ENCODE results near the gene RC3H2. TPM values are rescaled to one million over a fixed set of nuclear protein-coding genes. Genes with fewer than 3 reads are reported as not detected.

RC3H2 gene
- total and polyA plus RNA-seq, 2 of the 8 experiments (the other 6 are each of a cell fraction or from before 2014, with no cell fraction given) = 11.2 to 38.4 TPM

DNA sequence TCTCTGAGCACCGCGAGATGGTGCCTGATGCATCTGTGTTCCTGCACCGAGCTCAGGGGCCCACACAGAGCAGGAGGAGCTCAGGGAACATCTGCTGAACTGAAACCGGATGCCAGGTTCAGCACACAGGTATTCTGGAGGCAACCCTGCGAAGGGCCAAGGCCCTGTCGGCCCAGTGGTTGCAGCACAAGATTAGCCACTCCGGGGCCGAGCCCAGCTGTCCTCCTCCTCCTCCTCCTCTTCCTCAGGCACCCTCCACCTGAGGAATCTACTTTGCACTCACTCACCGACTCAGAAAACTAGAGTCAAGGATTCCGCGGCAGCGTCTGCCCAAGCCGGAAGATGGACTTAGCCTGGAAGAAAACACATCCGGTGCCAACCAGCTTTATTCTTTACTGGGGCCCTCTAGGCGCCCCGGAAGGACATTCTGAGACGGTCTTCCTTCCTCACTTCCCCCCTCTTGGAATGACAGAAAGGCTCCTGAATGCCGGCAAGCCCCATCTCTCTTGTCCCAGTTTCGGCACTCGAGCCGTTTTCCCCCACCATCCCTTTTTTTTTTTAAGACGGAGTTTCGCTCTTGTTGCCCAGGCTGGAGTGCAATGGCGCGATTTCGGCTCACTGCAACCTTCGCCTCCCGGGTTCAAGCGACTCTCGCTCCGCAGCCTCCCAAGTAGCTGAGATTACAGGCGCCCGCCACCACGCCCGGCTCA lies 8.0 kb upstream of the RC3H2 start, which contains the start of gene ZBTB6 (continued):
- TF ChIP-seq, protein P1, sequence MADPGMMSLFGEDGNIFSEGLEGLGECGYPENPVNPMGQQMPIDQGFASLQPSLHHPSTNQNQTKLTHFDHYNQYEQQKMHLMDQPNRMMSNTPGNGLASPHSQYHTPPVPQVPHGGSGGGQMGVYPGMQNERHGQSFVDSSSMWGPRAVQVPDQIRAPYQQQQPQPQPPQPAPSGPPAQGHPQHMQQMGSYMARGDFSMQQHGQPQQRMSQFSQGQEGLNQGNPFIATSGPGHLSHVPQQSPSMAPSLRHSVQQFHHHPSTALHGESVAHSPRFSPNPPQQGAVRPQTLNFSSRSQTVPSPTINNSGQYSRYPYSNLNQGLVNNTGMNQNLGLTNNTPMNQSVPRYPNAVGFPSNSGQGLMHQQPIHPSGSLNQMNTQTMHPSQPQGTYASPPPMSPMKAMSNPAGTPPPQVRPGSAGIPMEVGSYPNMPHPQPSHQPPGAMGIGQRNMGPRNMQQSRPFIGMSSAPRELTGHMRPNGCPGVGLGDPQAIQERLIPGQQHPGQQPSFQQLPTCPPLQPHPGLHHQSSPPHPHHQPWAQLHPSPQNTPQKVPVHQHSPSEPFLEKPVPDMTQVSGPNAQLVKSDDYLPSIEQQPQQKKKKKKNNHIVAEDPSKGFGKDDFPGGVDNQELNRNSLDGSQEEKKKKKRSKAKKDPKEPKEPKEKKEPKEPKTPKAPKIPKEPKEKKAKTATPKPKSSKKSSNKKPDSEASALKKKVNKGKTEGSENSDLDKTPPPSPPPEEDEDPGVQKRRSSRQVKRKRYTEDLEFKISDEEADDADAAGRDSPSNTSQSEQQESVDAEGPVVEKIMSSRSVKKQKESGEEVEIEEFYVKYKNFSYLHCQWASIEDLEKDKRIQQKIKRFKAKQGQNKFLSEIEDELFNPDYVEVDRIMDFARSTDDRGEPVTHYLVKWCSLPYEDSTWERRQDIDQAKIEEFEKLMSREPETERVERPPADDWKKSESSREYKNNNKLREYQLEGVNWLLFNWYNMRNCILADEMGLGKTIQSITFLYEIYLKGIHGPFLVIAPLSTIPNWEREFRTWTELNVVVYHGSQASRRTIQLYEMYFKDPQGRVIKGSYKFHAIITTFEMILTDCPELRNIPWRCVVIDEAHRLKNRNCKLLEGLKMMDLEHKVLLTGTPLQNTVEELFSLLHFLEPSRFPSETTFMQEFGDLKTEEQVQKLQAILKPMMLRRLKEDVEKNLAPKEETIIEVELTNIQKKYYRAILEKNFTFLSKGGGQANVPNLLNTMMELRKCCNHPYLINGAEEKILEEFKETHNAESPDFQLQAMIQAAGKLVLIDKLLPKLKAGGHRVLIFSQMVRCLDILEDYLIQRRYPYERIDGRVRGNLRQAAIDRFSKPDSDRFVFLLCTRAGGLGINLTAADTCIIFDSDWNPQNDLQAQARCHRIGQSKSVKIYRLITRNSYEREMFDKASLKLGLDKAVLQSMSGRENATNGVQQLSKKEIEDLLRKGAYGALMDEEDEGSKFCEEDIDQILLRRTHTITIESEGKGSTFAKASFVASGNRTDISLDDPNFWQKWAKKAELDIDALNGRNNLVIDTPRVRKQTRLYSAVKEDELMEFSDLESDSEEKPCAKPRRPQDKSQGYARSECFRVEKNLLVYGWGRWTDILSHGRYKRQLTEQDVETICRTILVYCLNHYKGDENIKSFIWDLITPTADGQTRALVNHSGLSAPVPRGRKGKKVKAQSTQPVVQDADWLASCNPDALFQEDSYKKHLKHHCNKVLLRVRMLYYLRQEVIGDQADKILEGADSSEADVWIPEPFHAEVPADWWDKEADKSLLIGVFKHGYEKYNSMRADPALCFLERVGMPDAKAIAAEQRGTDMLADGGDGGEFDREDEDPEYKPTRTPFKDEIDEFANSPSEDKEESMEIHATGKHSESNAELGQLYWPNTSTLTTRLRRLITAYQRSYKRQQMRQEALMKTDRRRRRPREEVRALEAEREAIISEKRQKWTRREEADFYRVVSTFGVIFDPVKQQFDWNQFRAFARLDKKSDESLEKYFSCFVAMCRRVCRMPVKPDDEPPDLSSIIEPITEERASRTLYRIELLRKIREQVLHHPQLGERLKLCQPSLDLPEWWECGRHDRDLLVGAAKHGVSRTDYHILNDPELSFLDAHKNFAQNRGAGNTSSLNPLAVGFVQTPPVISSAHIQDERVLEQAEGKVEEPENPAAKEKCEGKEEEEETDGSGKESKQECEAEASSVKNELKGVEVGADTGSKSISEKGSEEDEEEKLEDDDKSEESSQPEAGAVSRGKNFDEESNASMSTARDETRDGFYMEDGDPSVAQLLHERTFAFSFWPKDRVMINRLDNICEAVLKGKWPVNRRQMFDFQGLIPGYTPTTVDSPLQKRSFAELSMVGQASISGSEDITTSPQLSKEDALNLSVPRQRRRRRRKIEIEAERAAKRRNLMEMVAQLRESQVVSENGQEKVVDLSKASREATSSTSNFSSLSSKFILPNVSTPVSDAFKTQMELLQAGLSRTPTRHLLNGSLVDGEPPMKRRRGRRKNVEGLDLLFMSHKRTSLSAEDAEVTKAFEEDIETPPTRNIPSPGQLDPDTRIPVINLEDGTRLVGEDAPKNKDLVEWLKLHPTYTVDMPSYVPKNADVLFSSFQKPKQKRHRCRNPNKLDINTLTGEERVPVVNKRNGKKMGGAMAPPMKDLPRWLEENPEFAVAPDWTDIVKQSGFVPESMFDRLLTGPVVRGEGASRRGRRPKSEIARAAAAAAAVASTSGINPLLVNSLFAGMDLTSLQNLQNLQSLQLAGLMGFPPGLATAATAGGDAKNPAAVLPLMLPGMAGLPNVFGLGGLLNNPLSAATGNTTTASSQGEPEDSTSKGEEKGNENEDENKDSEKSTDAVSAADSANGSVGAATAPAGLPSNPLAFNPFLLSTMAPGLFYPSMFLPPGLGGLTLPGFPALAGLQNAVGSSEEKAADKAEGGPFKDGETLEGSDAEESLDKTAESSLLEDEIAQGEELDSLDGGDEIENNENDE (IDR thresholded peaks at IDR 0.05; ENCODE audit: insufficient replicate concordance, low read length) = no peak
- no peak for TF ChIP-seq RBBP5 (IDR thresholded peaks at IDR 0.05; ENCODE audit: borderline replicate concordance, low read depth, low read length)
- no peak for TF ChIP-seq EZH2 (IDR thresholded peaks at IDR 0.05; ENCODE audit: low read depth, low read length, severe bottlenecking)
- TF ChIP-seq CBX5 (IDR thresholded peaks at IDR 0.05; ENCODE audit: low read depth, low read length) = no peak
- 0 out of 2 replicates have a peak, but pooled peaks have one; percentile 54 for TF ChIP-seq TCF12 (IDR thresholded peaks at IDR 0.05; ENCODE audit: low read depth, low read length)
- TF ChIP-seq EP300 (IDR thresholded peaks at IDR 0.05; ENCODE audit: borderline replicate concordance in 1 of 2, low read depth in 2 of 2, low read length in 2 of 2) = no peak
- no peak for TF ChIP-seq CEBPB (IDR thresholded peaks at IDR 0.05; ENCODE audit: low read depth, low read length)
- TF ChIP-seq MAFK (IDR thresholded peaks at IDR 0.05; ENCODE audit: low read depth, low read length) = no peak
- TF ChIP-seq, protein P2, sequence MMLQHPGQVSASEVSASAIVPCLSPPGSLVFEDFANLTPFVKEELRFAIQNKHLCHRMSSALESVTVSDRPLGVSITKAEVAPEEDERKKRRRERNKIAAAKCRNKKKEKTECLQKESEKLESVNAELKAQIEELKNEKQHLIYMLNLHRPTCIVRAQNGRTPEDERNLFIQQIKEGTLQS (IDR thresholded peaks at IDR 0.05; ENCODE audit: insufficient read depth, low read depth, low read length) = no peak
